Endothelial cell (in vitro differentiated cells): ENCODE measurements around the gene PLS1. TPM values are rescaled to one million over a fixed set of nuclear protein-coding genes. Genes with fewer than 3 reads are reported as not detected.
"Not testable (repeated sequence)": the region's sequence is repeated elsewhere in the genome, so short reads cannot be mapped to it uniquely, and the experiment has no call there.

ENCODE experiments used
- DNase-seq: peaks from one replicate; pipeline ENCODE4 v3.0.0; 2021; ENCODE audit warnings: low spot score
- H3K27ac Mint-ChIP-seq: one replicate; pipeline ENCODE4 v1.8.0; 2021; ENCODE audit warnings: mixed read lengths, inconsistent platforms; ENCODE audit not compliant: unreplicated experiment
- H3K27me3 Mint-ChIP-seq: one replicate; pipeline ENCODE4 v1.8.0; 2021; ENCODE audit warnings: mild to moderate bottlenecking, moderate library complexity, mixed read lengths, inconsistent platforms; ENCODE audit not compliant: unreplicated experiment
- H3K36me3 Mint-ChIP-seq: one replicate; pipeline ENCODE4 v1.8.0; 2021; ENCODE audit warnings: mild to moderate bottlenecking, low read depth, mixed read lengths, inconsistent platforms; ENCODE audit not compliant: unreplicated experiment
- H3K4me1 Mint-ChIP-seq: one replicate; pipeline ENCODE4 v1.8.0; 2021; ENCODE audit warnings: mild to moderate bottlenecking, mixed read lengths, inconsistent platforms; ENCODE audit not compliant: unreplicated experiment
- H3K4me3 Mint-ChIP-seq: one replicate; pipeline ENCODE4 v1.8.0; 2021; ENCODE audit warnings: mild to moderate bottlenecking, mixed read lengths, inconsistent platforms; ENCODE audit not compliant: unreplicated experiment
- H3K9me3 Mint-ChIP-seq: one replicate; pipeline ENCODE4 v1.8.0; 2021; ENCODE audit warnings: mixed read lengths, inconsistent platforms; ENCODE audit not compliant: unreplicated experiment
- total RNA-seq: library from RNA; stranded (reverse); fragmentation: NEBNext Ultra II Directional; extraction: Animal tissue kit (Norgen Biotek cat#: 25700); gene quantifications from one replicate; pipeline ENCODE4 v1.2.1, GENCODE V29; 2021; ENCODE audit not compliant: unreplicated experiment
- TF ChIP-seq, protein P1 (sequence below): fragments of 200-600 bp; sonication (generic); IDR thresholded peaks from one replicate; pipeline ENCODE4 v1.5.0; 2021; ENCODE audit warnings: antibody characterized with exemption; ENCODE audit not compliant: unreplicated experiment

PLS1 gene
- total RNA-seq, 1 donor from 2014 or later = 2.0 TPM

DNA sequence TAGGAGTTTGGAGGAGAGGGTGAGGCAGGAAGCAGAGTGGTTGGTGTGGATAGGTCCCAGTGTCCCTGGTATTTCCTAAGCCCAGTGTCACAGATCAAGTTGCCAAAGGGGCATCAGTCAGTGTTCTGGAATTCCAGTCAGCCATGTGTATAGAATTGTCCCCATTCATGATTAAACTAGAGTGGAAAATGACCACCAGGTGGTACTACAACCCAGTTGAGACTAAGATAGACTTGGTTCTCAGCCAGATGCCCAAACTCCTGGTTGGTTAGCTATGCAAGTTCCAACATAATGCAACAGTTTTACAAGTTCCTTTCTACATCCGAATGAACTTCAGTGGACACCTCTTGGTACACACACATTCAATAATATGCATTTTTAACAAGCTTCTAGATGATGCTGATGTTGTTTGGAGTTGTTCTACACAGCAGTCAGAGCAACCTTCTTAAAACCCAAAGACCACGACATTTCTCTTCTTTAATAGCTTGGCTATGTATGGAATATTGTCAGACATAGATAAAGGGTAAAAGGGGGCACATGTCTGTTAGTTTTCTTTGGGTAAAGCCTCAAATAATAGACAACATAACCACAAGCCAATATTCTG lies 9.3 kb upstream of the PLS1 start:
- no peak overlapping the region for H3K4me3 Mint-ChIP-seq
- no peak overlapping the region for H3K27ac Mint-ChIP-seq
- DNase-seq = peak; percentile 53
- no peaks in the 10 kb centered on the region for H3K9me3 Mint-ChIP-seq
- no peaks in the 10 kb centered on the region for H3K36me3 Mint-ChIP-seq
- no peaks in the 10 kb centered on the region for H3K4me1 Mint-ChIP-seq
- TF ChIP-seq, protein P1, sequence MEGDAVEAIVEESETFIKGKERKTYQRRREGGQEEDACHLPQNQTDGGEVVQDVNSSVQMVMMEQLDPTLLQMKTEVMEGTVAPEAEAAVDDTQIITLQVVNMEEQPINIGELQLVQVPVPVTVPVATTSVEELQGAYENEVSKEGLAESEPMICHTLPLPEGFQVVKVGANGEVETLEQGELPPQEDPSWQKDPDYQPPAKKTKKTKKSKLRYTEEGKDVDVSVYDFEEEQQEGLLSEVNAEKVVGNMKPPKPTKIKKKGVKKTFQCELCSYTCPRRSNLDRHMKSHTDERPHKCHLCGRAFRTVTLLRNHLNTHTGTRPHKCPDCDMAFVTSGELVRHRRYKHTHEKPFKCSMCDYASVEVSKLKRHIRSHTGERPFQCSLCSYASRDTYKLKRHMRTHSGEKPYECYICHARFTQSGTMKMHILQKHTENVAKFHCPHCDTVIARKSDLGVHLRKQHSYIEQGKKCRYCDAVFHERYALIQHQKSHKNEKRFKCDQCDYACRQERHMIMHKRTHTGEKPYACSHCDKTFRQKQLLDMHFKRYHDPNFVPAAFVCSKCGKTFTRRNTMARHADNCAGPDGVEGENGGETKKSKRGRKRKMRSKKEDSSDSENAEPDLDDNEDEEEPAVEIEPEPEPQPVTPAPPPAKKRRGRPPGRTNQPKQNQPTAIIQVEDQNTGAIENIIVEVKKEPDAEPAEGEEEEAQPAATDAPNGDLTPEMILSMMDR = peak; percentile 68
- peaks cover 5% of the 10 kb centered on the region for H3K27me3 Mint-ChIP-seq

DNA sequence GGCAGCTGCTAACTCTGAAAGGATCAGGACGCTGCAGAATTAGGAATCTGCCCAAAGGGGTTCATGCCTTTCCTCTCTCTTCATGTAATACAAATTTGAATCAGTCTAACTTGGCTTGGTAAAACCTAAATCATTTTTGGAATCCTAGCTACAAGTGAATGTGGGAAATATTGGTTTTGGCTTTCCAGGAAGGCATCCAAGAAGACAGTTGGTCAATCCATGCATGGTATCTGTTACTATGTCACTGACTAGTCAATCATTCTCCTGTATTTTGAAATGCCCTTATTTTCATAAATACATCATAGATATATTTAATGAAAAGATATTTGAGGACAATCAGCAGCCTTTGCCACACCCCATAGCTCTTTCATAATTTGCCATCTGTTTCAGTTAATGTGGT lies 7.5 kb upstream of the PLS1 start:
- H3K4me3 Mint-ChIP-seq = no peak overlapping the region
- H3K36me3 Mint-ChIP-seq = no peaks in the 10 kb centered on the region
- DNase-seq = no peak
- H3K27ac Mint-ChIP-seq = no peak overlapping the region
- no peaks in the 10 kb centered on the region for H3K4me1 Mint-ChIP-seq
- H3K27me3 Mint-ChIP-seq = peaks cover 5% of the 10 kb centered on the region
- TF ChIP-seq, protein P1 = no peak
- no peaks in the 10 kb centered on the region for H3K9me3 Mint-ChIP-seq

DNA sequence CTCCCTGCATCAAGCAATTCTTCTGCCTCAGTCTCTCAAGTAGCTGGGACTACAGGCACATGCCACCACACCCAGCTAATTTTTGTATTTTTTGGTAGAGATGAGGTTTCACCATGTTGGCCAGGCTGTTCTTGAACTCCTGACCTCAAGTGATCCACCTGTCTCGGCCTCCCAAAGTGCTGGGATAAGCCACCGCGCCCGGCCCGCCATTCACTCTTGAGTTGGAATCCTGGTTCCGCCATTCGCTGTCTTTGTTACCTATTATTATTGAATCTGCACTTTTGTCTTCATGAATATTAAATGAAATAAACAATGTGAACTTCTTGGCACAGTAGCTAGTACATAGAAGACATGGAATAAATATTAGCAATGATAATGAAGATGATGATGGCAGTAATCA lies 3.9 kb upstream of the PLS1 start:
- H3K9me3 Mint-ChIP-seq, H3K4me1 Mint-ChIP-seq, H3K36me3 Mint-ChIP-seq: not testable (repeated sequence)

DNA sequence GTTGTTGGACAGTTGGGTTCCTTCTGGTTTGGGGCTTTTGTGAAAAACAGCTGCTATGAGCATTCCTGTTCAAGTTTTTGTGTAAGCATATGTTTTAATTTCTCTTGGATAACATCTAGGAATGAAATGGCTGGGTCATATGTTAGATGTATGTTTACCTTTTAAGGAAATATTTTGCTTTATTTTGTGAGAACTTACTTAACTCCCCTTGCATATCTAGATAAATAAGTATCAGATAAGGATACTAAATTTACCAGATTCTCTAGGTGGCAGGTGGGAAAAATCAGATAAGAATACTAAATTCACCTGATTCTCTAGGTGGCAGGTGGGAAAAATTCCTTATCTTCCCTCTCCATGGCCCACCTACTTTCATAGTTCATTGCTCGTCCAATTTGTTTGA lies 1.1 kb upstream of the PLS1 start:
- Mint-ChIP-seq H3K36me3 (no peaks in the 10 kb centered on the region), H3K4me1 (peaks cover 9% of the 10 kb centered on the region), H3K27ac (no peak overlapping the region), H3K9me3 (no peaks in the 10 kb centered on the region), H3K27me3 (peaks cover 2% of the 10 kb centered on the region), H3K4me3 (peak overlapping the region; percentile 97)
- TF ChIP-seq, protein P1 = no peak
- no peak for DNase-seq

More for the DNA sequence above, 3.9 kb upstream of the PLS1 start:
- not testable (repeated sequence) for H3K27me3 Mint-ChIP-seq, DNase-seq, H3K27ac Mint-ChIP-seq, H3K4me3 Mint-ChIP-seq

DNA sequence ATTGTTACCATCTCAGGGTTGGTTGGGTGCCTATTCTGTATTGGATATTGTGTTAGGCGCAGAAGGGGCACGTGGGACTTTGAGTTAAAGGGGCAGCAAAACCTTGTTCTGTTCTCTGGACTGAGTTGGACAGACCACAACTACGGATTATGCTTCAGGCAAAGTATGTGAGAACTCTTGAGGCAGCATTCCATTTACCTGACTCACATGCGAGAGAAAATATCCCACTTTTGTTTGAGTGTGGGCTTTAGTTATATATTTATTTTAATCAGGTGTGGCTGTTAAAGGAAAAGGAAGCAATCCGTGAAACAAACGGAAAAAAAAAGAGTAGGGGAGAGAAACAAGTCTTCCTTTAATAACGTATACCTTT lies 627 bp upstream of the PLS1 start:
- Mint-ChIP-seq H3K4me3 (peak overlapping the region; percentile 97), H3K9me3 (no peaks in the 10 kb centered on the region), H3K27ac (peak overlapping the region; percentile 98), H3K27me3 (peaks cover 2% of the 10 kb centered on the region), H3K36me3 (no peaks in the 10 kb centered on the region), H3K4me1 (peaks cover 9% of the 10 kb centered on the region)
- TF ChIP-seq, protein P1 = no peak
- no peak for DNase-seq
